Measurements from ENCODE around the gene POLN. TPM values are rescaled to one million over a fixed set of nuclear protein-coding genes. Genes with fewer than 3 reads are reported as not detected.
A peak's percentile ranks its signal among the peaks of the same experiment; 100 is the strongest.
"Not testable (repeated sequence)": the region's sequence is repeated elsewhere in the genome, so short reads cannot be mapped to it uniquely, and the experiment has no call there.

Gene POLN
- total RNA-seq, 2 experiments from 2014 or later = 2.4 to 2.5 TPM

DNA sequence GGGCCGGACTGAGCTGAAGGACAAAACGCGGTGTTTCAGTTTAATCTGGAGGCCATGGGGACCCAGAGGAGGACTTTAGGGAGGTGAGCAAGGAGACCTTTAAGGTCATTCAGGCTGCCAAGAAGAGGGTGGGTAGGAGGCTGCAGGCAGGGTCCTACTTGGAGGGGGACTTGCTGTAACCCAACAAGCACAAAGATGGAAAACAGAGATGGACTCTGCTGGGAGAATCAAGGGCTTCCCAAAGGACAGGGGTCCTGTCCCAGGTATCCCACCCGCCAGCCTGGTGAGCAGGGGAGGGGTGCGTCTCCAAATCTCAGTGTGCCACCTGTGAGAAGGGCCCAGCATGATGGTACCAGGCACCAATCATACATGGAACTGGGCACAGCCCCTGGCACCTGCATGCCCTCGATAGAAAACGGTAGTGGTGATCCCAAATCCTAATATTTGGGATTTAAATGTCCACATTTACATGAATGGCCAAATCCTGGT lies 3.9 kb upstream of the POLN start:
- ChIA-PET POLR2A (no interaction called here), CTCF (no interaction called here)
- Mint-ChIP-seq H3K27ac (no peak overlapping the region), H3K27me3 (ENCODE audit: low read depth) (peaks cover 4% of the 10 kb centered on the region), H3K36me3 (ENCODE audit: low read depth) (peaks cover 2% of the 10 kb centered on the region), H3K4me1 (ENCODE audit: low read depth) (peaks cover 25% of the 10 kb centered on the region), H3K4me3 (no peak overlapping the region), H3K9me3 (ENCODE audit: insufficient read depth) (no peaks in the 10 kb centered on the region)
- ATAC-seq (no peak), DNase-seq (peak; percentile 17)

DNA sequence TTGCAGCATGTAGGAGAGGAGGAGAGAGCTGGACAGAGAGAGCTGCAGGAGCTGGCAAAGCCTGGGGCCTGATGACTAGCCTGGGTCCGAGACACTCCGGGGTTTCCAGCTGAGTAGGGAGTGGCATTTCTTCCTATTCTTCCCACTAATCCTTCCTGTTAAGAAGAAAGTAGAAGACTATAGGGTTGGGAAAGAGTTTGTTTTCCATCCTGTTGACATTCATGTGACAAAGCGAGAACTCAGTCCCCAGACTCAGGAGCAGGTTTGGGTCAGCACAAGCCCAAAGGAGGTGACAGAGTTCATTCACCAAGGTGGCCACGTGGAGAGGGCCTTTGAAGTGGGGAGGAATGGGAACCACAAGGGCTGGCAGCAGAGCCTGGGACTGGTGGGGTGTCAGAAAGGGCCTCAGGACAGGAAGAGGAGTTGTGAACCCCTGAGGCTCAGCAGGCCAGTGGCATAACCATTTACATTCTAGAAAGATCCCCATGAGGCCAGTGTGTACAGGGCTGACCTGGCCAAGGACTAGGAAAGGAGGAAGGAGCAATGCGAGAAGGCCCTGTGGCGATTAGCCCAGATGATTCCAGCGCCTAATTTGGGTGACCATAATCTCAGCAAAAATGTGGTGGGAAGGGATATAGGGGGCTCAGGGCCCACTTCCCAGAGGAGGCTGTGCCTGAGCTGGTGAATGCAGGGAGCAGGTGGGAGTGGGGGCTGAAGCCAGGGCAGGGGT lies 3.3 kb upstream of the POLN start:
- Mint-ChIP-seq H3K27me3 (ENCODE audit: low read depth) (peaks cover 4% of the 10 kb centered on the region), H3K36me3 (ENCODE audit: low read depth) (peaks cover 8% of the 10 kb centered on the region), H3K4me1 (ENCODE audit: low read depth) (peaks cover 31% of the 10 kb centered on the region), H3K4me3 (no peak overlapping the region), H3K27ac (no peak overlapping the region), H3K9me3 (ENCODE audit: insufficient read depth) (no peaks in the 10 kb centered on the region)
- ChIA-PET POLR2A (interaction anchor here (1.2 kb wide), 1 partner anchor 13 kb away, joined by 4 read pairs; no protein-coding TSS in a partner anchor), CTCF (interaction anchor here (1.4 to 1.6 kb wide), 2 partner anchors 17 to 25 kb away, joined by 5 read pairs; no protein-coding TSS in a partner anchor)
- peak; percentile 36 for DNase-seq
- ATAC-seq = no peak

DNA sequence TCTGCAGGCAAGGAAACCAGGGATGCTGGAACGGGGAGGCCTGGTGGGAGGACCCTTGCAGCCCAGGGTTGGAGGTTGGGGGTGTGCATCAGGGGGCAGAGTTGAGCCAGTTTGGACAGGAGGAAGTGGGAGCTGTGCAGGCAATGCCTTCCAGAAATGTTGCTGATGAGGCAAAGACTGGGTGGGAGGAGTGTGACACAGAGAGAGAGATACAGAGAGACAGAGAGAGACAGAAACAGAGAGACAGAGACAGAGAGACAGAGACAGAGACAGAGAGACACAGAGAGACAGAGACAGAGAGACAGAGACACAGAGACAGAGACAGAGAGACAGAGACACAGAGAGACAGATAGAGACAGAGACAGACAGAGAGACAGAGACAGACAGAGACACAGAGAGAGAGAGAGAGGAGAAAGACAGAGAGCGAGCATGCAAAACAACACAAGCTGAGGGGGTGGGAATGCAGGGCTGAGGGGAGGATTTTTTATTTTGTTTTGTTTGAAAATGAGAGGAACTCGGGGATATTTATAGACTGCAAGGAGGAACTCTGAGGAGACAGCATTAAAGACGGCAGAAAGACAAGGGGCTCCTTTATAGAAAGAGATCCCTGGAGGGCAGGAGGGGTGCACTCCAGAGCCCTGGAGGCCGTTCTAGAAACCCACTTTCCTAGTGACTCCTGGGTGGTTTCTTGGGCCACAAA lies 1.9 kb upstream of the POLN start:
- H3K27ac Mint-ChIP-seq = peak overlapping the region; percentile 11
- ChIA-PET POLR2A (interaction anchor here (0.6 to 1.2 kb wide), 2 partner anchors 15 to 1464 kb away, joined by 3 to 4 read pairs; no protein-coding TSS in a partner anchor), CTCF (interaction anchor here (1.4 to 1.6 kb wide), 2 partner anchors 19 to 24 kb away, joined by 5 read pairs; no protein-coding TSS in a partner anchor)
- H3K36me3 Mint-ChIP-seq (ENCODE audit: low read depth) = peaks cover 18% of the 10 kb centered on the region
- H3K4me3 Mint-ChIP-seq = no peak overlapping the region
- no peaks in the 10 kb centered on the region for H3K9me3 Mint-ChIP-seq (ENCODE audit: insufficient read depth)
- peak; percentile 31 for DNase-seq
- ATAC-seq = no peak
- H3K27me3 Mint-ChIP-seq (ENCODE audit: low read depth) = peaks cover 4% of the 10 kb centered on the region
- H3K4me1 Mint-ChIP-seq (ENCODE audit: low read depth) = peaks cover 42% of the 10 kb centered on the region

DNA sequence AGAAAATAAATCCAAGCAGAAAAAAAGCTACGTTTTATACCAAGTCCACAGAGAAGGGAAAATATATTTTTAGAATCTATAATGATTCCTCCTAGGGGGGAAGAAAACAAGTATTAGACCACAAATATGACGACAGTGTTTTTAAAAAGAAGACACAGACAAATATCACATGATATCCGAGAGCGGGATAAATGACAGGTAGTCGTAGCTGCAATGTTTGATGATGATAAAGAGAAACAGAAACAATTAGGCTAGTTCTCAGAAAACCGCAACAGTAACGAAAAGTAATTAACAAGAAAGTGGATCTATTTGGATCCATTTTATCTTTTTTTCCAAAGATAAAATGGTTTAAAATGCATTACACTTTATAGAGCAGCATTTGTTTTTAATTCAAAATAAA lies 918 bp downstream of the POLN start:
- CTCF ChIA-PET = interaction anchor here (0.9 to 4.6 kb wide), 12 partner anchors 14 to 222 kb away, joined by 3 to 43 read pairs (median 4); partner anchors contain the start of genes CFAP99 and MXD4
- peaks cover 36% of the 10 kb centered on the region for H3K36me3 Mint-ChIP-seq (ENCODE audit: low read depth)
- H3K4me1 Mint-ChIP-seq (ENCODE audit: low read depth) = peaks cover 63% of the 10 kb centered on the region
- no peak for ATAC-seq
- peaks cover 4% of the 10 kb centered on the region for H3K27me3 Mint-ChIP-seq (ENCODE audit: low read depth)
- no peaks in the 10 kb centered on the region for H3K9me3 Mint-ChIP-seq (ENCODE audit: insufficient read depth)
- H3K4me3 Mint-ChIP-seq = peak overlapping the region; percentile 95
- H3K27ac Mint-ChIP-seq = peak overlapping the region; percentile 93
- POLR2A ChIA-PET = interaction anchor here (0.6 to 3.1 kb wide), 13 partner anchors 10 to 529 kb away, joined by 3 to 27 read pairs (median 5); partner anchors contain the start of genes MXD4, RNF4 and SLBP
- peak; percentile 21 for DNase-seq

DNA sequence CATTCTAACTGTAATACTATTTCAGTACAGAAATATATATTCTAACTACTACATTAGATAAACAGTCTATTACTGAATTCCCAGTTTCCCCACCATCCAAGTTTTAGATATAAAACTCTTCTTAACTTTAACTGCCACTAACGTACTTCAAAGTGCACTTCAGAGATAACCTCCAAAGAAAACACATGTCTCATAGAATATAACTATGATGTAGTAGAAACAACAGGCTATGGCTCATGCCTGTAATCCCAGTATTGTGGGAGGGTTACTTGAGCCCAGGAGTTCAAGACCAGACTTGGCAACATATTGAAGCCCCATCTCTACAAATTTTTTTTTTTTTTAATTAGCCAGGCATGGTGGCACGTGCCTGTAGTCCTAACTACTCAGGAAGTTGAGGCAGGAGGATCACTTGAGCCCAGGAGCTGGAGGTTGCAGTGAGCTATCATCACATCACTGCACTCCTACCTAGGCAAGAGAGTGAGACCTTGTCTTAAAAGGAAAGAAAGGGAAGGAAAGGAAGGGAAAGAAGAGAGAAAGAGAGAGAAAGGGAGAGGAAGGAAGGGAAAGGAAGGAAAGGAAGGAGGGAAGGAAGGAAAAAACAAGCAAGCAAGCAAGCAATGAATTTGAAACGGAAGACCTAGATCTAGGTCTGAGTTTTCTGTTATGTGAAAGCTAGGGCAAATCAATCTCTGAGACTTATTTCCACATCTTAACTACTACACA lies 4.8 kb downstream of the POLN start:
- ChIA-PET POLR2A (interaction anchor here (1.1 to 1.3 kb wide), 2 partner anchors 21 to 231 kb away, joined by 3 to 4 read pairs; partner anchors contain the start of gene RNF4), CTCF (interaction anchor here (1.3 to 2.6 kb wide), 4 partner anchors 10 to 176 kb away, joined by 3 to 18 read pairs (median 4); no protein-coding TSS in a partner anchor)
- Mint-ChIP-seq H3K27me3 (ENCODE audit: low read depth) (no peaks in the 10 kb centered on the region), H3K27ac (peak overlapping the region; percentile 51), H3K4me1 (ENCODE audit: low read depth) (peaks cover 49% of the 10 kb centered on the region), H3K36me3 (ENCODE audit: low read depth) (peaks cover 67% of the 10 kb centered on the region), H3K4me3 (no peak overlapping the region), H3K9me3 (ENCODE audit: insufficient read depth) (no peaks in the 10 kb centered on the region)
- ATAC-seq (no peak), DNase-seq (no peak)

DNA sequence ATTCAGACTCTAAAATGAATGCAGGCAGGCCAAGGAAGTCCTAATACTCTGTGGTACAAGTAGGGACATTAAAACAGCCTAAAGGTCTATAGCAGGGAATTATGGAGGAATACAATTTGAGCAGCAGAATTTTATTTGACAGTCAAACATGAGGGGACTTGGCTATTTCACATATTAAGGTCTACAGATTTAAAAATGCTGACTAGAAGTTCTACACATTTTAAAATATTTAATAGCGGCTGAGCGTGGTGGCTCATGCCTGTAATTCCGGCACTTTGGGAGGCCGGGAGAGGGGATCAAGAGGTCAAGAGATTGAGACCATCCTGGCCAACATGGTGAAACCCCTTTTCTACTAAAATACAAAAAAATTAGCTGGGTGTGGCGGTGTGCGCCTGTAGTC lies 10.8 kb downstream of the POLN start:
- no peaks in the 10 kb centered on the region for H3K9me3 Mint-ChIP-seq (ENCODE audit: insufficient read depth)

DNA sequence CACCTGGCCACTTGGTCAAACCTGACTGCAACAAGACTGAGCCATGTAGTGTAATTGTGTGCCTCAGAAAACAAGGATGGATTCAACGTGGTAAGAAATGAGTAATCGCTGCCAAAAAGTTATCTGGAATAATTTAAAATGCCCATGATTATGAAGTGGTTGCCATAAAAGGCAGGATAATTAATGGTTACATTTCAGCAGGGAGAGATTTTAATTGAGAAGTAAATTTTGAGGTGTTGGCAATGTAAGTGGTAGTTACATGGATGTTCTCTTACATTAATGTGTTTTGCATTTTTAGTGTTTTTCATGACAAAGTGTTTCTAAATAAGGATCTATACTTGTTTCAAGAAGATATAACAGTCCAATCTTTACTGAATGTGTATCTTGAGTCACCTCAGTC lies 15.7 kb downstream of the POLN start:
- ChIA-PET CTCF (interaction anchor here (1.8 kb wide), 1 partner anchor 14 kb away, joined by 7 read pairs; no protein-coding TSS in a partner anchor), POLR2A (interaction anchor here (0.7 kb wide), 1 partner anchor 327 kb away, joined by 3 read pairs; no protein-coding TSS in a partner anchor)
- no peak for DNase-seq
- Mint-ChIP-seq H3K4me1 (ENCODE audit: low read depth) (peaks cover 11% of the 10 kb centered on the region), H3K36me3 (ENCODE audit: low read depth) (peaks cover 20% of the 10 kb centered on the region), H3K27ac (no peak overlapping the region), H3K27me3 (ENCODE audit: low read depth) (no peaks in the 10 kb centered on the region), H3K4me3 (no peak overlapping the region), H3K9me3 (ENCODE audit: insufficient read depth) (no peaks in the 10 kb centered on the region)
- ATAC-seq = no peak

More for the DNA sequence above, 10.8 kb downstream of the POLN start:
- Mint-ChIP-seq H3K36me3 (ENCODE audit: low read depth) (peaks cover 47% of the 10 kb centered on the region), H3K4me1 (ENCODE audit: low read depth) (peaks cover 20% of the 10 kb centered on the region), H3K27me3 (ENCODE audit: low read depth) (no peaks in the 10 kb centered on the region), H3K4me3 (no peak overlapping the region), H3K27ac (no peak overlapping the region)
- ChIA-PET CTCF (interaction anchor here (1.2 to 3.5 kb wide), 3 partner anchors 8 to 123 kb away, joined by 3 to 24 read pairs (median 4); no protein-coding TSS in a partner anchor), POLR2A (no interaction called here)
- DNase-seq (no peak), ATAC-seq (no peak)

DNA sequence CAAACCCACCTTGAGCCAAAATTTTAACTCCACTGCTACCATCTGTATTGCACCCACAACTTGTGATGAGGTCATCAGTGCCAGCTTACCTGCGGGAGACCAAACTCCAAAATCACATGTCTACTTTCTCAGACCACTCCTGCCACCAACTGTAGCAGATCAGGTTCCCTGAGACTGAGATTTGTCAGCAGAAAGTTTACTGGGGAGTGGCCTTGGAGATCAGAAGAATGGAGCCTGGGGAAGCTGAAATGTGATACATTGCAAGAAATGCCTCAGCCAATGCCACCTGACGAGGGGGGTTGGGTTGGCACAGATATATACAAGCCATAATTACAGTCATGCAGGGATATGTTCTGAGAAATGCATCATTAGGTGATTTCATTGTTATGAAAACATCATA lies 19.1 kb downstream of the POLN start:
- H3K36me3 Mint-ChIP-seq (ENCODE audit: low read depth) = peaks cover 7% of the 10 kb centered on the region
- H3K4me1 Mint-ChIP-seq (ENCODE audit: low read depth) = peaks cover 13% of the 10 kb centered on the region
- H3K4me3 Mint-ChIP-seq = no peak overlapping the region
- DNase-seq = no peak
- no peak for ATAC-seq
- POLR2A ChIA-PET = no interaction called here
- H3K27ac Mint-ChIP-seq = no peak overlapping the region
- H3K9me3 Mint-ChIP-seq (ENCODE audit: insufficient read depth) = no peaks in the 10 kb centered on the region
- no peaks in the 10 kb centered on the region for H3K27me3 Mint-ChIP-seq (ENCODE audit: low read depth)
- CTCF ChIA-PET = interaction anchor here (1.2 to 5.5 kb wide), 2 partner anchors 17 to 131 kb away, joined by 3 to 43 read pairs; partner anchors contain the start of genes HAUS3 and POLN

DNA sequence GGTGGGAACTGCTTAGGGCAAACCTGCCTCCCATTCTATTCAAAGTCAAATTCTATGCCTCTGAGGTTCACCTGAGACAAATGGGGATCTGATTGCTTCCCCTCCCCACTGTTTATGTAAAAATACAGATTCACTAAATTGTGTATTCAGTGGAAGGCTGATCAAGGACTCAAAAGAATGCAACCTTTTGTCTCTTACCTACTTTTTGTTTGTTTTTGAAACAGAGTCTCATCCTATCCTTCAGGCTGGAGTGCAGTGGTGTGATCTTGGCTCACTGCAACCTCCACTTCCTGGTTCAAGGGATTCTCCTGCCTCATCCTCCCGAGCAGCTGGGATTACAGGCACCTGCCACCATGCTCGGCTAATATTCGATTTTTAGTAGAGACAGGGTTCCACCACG lies 20.5 kb downstream of the POLN start:
- H3K9me3 Mint-ChIP-seq (ENCODE audit: insufficient read depth); H3K4me3 Mint-ChIP-seq; H3K27me3 Mint-ChIP-seq (ENCODE audit: low read depth); H3K27ac Mint-ChIP-seq; H3K36me3 Mint-ChIP-seq (ENCODE audit: low read depth); POLR2A ChIA-PET; ATAC-seq; DNase-seq: not testable (repeated sequence)
- CTCF ChIA-PET = interaction anchor here (1.0 to 5.5 kb wide), 12 partner anchors 9 to 264 kb away, joined by 4 to 43 read pairs (median 14); partner anchors contain the start of genes CFAP99, HAUS3, POLN and RNF4
- H3K4me1 Mint-ChIP-seq (ENCODE audit: low read depth) = peaks cover 12% of the 10 kb centered on the region

DNA sequence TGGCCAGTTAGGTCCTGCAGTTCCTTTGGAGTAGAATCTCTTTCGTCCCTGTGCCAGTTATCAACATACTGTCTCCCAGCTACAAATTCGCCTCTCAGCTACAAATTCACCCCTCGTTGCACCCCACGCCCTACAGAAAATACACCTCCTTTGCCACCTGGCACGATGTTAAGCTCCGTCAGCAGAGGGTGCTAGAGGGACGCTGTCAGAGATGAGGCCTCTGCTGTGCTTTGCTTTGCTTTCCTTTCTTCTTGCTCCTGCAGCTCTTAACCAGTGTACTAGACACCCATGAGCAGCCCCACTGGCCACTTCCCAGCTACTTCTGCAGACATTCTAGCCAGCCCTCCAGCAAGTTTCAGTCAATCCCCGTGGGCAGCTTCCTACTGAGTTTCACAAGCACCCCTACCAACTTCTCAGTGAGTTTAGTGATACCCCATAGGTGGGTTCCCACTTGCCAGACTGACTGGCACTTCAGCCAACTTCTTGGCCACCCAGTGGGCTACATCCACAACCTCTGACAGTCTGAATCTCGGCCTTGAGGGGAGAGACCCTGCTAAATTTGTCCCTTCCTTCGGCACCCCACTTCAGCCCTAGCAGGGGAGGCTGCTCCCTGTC lies 21.8 kb downstream of the POLN start:
- ATAC-seq (peak; percentile 90), DNase-seq (peak; percentile 85)
- Mint-ChIP-seq H3K27me3 (ENCODE audit: low read depth) (no peaks in the 10 kb centered on the region), H3K36me3 (ENCODE audit: low read depth) (peaks cover 4% of the 10 kb centered on the region), H3K4me1 (ENCODE audit: low read depth) (peaks cover 12% of the 10 kb centered on the region), H3K27ac (no peak overlapping the region), H3K4me3 (no peak overlapping the region), H3K9me3 (ENCODE audit: insufficient read depth) (no peaks in the 10 kb centered on the region)
- ChIA-PET POLR2A (interaction anchor here (0.8 to 1.1 kb wide), 4 partner anchors 21 to 249 kb away, joined by 3 to 6 read pairs (median 4); partner anchors contain the start of genes HAUS3, POLN and RNF4), CTCF (interaction anchor here (0.6 to 5.5 kb wide), 37 partner anchors 8 to 477 kb away, joined by 3 to 43 read pairs (median 6); partner anchors contain the start of genes CFAP99, HAUS3, MXD4 and POLN)

Measured in activated CD8-positive, alpha-beta T cell treated with anti-CD3 and anti-CD28 coated beads, Interleukin-2, amount 10 ng/mL, durations not matched to agents 7 days and 5 days (primary cell).